Stimulated activated CD4-positive, alpha-beta T cell treated with anti-CD3 and anti-CD28 coated beads, Interleukin-12 subunit alpha, Interleukin-12 subunit beta, amount 100 ng/mL, for 24 hours (primary cell): ENCODE data around the gene ZNF662.

Experiments
- DNase-seq, 2 experiments: peaks; one replicate each; pipeline ENCODE4 v3.0.0-alpha.2; 2020; ENCODE audit warnings: low read depth in 2 of 2

The ZNF662 gene

DNA sequence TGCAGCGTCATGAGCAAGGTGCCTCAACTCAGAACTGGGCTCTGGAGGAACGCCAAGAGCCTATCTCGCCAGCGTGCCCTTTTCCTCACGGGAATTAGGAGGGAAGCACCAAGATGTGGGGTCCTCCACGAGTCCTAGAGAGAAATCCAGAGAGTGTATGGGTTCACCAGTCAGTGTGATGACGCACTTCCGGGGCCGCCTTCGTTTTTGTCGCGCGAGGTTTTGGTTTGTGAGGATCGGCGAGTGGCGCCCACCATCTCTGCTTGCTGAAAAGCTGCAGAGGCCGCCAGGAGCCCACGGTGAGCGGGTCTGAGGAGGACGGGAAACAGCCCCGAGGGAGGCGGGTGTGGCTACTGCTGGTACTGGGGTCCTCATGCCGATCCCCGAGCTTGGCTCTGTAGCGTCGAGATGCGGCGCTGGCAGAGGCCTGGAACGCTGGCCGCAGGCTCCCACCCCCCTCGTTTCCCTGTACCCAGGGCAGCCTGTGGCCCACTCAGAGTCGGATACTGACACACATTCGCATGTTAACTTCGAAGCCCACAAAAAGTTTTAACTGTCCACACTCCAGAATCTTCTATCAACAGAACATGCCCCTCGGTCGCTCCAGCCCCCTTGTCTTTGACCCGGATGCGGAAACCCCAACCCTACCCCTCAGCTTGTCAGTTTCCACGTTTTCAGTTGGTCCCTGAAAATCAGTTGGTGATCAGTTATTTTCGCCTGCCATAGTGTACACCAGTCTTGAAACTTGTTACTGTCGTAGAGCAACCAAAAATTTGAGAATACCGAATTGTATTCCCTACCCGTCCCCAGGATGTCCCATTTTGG is 30.4 kb downstream of the ZNF662 start:
- no peak for DNase-seq

GRCh38 chr3:42937334-42937733 is 31.4 kb downstream of the ZNF662 start:
- no peak for DNase-seq

DNA sequence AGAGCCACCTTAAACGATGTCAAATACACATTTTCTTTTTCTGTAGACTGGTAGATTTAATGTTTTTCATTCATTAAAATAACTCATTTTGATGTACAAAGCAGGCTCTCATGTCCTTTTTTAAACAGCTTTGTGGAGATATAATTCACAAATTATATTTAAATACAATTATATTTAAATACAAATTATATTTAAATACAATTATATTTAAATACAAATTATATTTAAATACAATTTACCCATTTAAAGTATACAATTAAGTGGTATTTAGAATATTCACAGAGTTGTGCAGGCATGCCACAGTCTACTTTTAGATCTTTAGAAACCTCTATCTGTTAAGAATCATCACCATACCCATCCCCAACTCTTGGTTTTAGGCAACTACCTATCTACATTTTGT is 36.8 kb downstream of the ZNF662 start:
- DNase-seq: no peak

GRCh38 chr3:42946050-42946449 is 40.1 kb downstream of the ZNF662 start:
- no peak for DNase-seq

DNA sequence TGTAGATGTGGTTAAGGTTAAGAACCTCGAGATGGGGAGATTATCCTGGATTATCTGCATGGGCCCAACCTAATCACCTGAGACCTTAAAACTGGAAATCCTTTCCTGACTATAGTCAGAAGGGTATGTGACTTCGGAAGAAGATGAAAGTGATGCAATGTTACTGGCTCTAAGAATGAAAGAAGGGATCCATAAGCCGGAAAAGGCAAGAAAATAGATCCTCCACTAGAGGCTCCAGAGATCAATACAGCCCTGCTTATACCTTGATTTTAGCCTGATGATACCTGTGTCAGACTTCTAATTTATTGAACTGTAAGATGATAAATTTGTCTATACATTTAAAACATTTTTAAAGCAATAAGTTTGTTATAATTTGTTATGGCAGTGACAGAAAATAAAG is 51.6 kb downstream of the ZNF662 start:
- no peak for DNase-seq

- DNase-seq: no peak
These were observed 54.3 kb downstream of the ZNF662 start for GRCh38 chr3:42960282-42960681.

DNA sequence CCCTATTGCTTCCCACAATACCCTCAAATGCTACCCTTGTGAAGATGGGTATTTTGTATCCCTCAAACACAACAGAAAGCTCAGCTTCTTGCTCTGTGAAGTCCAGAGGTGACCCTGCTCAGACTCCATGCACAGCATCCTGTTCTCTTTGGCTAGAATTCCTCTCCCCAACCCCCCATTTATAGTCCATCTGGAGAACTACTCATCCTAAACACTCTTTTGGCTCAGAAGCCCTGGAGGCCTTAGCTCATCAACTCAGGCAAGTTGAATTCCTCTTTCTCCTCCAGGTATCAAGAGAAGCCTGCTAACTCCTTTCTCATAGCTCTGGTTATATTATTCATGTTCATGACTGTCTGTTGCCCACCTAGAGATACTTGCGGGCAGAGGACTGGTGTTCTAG is 54.8 kb downstream of the ZNF662 start:
- DNase-seq: no peak

GRCh38 chr3:42961633-42962032 is 55.7 kb downstream of the ZNF662 start:
- DNase-seq: no peak

DNA sequence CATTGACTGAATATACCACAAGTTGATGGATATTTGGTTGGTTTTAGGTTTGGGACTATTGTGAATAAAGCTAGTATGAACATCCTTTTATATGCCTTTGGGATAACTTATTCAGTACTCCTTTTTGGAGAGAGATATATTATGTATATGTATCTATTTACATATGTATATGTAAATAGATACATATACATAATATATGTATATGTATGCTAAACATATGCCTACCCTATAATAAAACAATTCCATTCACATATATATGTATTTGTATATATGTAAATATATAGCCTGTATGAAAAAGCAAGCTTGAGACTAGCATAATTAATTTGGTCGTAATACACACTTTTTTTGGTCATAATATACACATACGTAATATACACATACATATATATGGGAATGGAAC is 57.3 kb downstream of the ZNF662 start:
- no peak for DNase-seq

- DNase-seq: no peak
These were observed 58.3 kb downstream of the ZNF662 start for GRCh38 chr3:42964266-42964665.
